Measurements from ENCODE around the gene LRRTM2. TPM values are rescaled to one million over a fixed set of nuclear protein-coding genes. Genes with fewer than 3 reads are reported as not detected.
"Not testable (repeated sequence)": the region's sequence is repeated elsewhere in the genome, so short reads cannot be mapped to it uniquely, and the experiment has no call there.

Gene LRRTM2
- polyA plus RNA-seq, 2 of the 4 experiments (the other 2 are of a cell fraction): not detected

GRCh38 chr5:138837160-138837559 is 38.0 kb downstream of the LRRTM2 start:
- Histone ChIP-seq H3K4me2 (no peak overlapping the region), H3K9me3 (no peaks in the 10 kb centered on the region), H3K4me3 (no peak overlapping the region), H3K27ac (no peak overlapping the region), H3K4me1 (no peaks in the 10 kb centered on the region)
- POLR2A ChIA-PET: no interaction called here
- ATAC-seq: no peak
- WGBS (ENCODE audit: missing lambda C conversion rate): 92% methylated on average over 4 of the region's 4 CpGs
- CTCF ChIA-PET: interaction anchor here (1.2 kb wide), 1 partner anchor 13 kb away, joined by 3 read pairs; no protein-coding TSS in a partner anchor
- no peak for TF ChIP-seq BCL3 (IDR thresholded peaks at IDR 0.05)
- TF ChIP-seq SREBF2 (IDR thresholded peaks at IDR 0.05): no peak
- no peak for TF ChIP-seq HEYL (CRISPR knock-in tag; IDR thresholded peaks at IDR 0.05)
- no peak for TF ChIP-seq BHLHE40 (IDR thresholded peaks at IDR 0.05; ENCODE audit: low read depth, low read length)
- no peak for TF ChIP-seq PBX3 (IDR thresholded peaks at IDR 0.05)
- TF ChIP-seq RFX5 (IDR thresholded peaks at IDR 0.05): no peak
- no peak for TF ChIP-seq CBX8 (IDR thresholded peaks at IDR 0.05)
- TF ChIP-seq FOSB (CRISPR knock-in tag; IDR thresholded peaks at IDR 0.05): no peak
- no peak for TF ChIP-seq NPAS2 (CRISPR knock-in tag; IDR thresholded peaks at IDR 0.05; ENCODE audit: borderline replicate concordance)
- no peak for TF ChIP-seq HDAC2 (IDR thresholded peaks at IDR 0.05)
- no peak for TF ChIP-seq ZSCAN20 (CRISPR knock-in tag; IDR thresholded peaks at IDR 0.05)
- TF ChIP-seq SMC3 (IDR thresholded peaks at IDR 0.05): no peak
- no peak for TF ChIP-seq MYC (IDR thresholded peaks at IDR 0.05; ENCODE audit: borderline replicate concordance, low read length)
- TF ChIP-seq KDM5A (IDR thresholded peaks at IDR 0.05): no peak
- FAIRE-seq: no peak
- DNase-seq (ENCODE audit: low read depth in 1 of 2, low spot score in 1 of 2): no peak

- not testable (repeated sequence) for FAIRE-seq
- WGBS (ENCODE audit: missing lambda C conversion rate): 93% methylated on average over 6 of the region's 6 CpGs
Measured at GRCh38 chr5:138834853-138835252, 40.3 kb downstream of the LRRTM2 start.

GRCh38 chr5:138833726-138834480 is 41.2 kb downstream of the LRRTM2 start:
- H3K9me3 ChIP-seq: no peaks in the 10 kb centered on the region
- DNase-seq (ENCODE audit: low read depth in 1 of 2, low spot score in 1 of 2): no peak
- H3K4me3 ChIP-seq: no peak overlapping the region
- CTCF ChIA-PET: interaction anchor here (0.6 to 2.1 kb wide), 7 partner anchors 9 to 512 kb away, joined by 3 to 11 read pairs (median 3); no protein-coding TSS in a partner anchor
- no peak for FAIRE-seq
- H3K27ac ChIP-seq: no peak overlapping the region
- no peak for TF ChIP-seq NR3C1 (IDR thresholded peaks at IDR 0.05)
- TF ChIP-seq FOSL2 (IDR thresholded peaks at IDR 0.05): no peak
- no peak for TF ChIP-seq FOSL2 (CRISPR knock-in tag; IDR thresholded peaks at IDR 0.05)
- TF ChIP-seq USF2 (IDR thresholded peaks at IDR 0.05): no peak
- TF ChIP-seq SMC3 (IDR thresholded peaks at IDR 0.05): no peak
- TF ChIP-seq REST (IDR thresholded peaks at IDR 0.05): no peak
- no peak for TF ChIP-seq MYC (IDR thresholded peaks at IDR 0.05; ENCODE audit: borderline replicate concordance, low read length)
- TF ChIP-seq HOXB13 (CRISPR knock-in tag; IDR thresholded peaks at IDR 0.05; ENCODE audit: low read depth): no peak
- TF ChIP-seq MAZ (IDR thresholded peaks at IDR 0.05; ENCODE audit: borderline replicate concordance, low read depth, low read length): no peak
- TF ChIP-seq ELK1 (IDR thresholded peaks at IDR 0.05; ENCODE audit: low read depth, low read length): no peak
- no peak for TF ChIP-seq RARB (CRISPR knock-in tag; IDR thresholded peaks at IDR 0.05)
- no peak for TF ChIP-seq POLR2AphosphoS2 (conservative IDR thresholded peaks at IDR 0.05; ENCODE audit: low read length)
- no peak for TF ChIP-seq RCOR1 (IDR thresholded peaks at IDR 0.05; ENCODE audit: low read depth, low read length)
- TF ChIP-seq CHD4 (IDR thresholded peaks at IDR 0.05; ENCODE audit: borderline replicate concordance): no peak
- no peaks in the 10 kb centered on the region for H3K4me1 ChIP-seq
- no peak for ATAC-seq
- WGBS (ENCODE audit: missing lambda C conversion rate): 88% methylated on average over 3 of the region's 3 CpGs
- POLR2A ChIA-PET: no interaction called here
- no peak overlapping the region for H3K4me2 ChIP-seq

More at GRCh38 chr5:138834853-138835252, 40.3 kb downstream of the LRRTM2 start:
- ATAC-seq; H3K27ac ChIP-seq; DNase-seq (ENCODE audit: low read depth in 1 of 2, low spot score in 1 of 2); H3K9me3 ChIP-seq; H3K4me2 ChIP-seq; POLR2A ChIA-PET; H3K4me1 ChIP-seq; H3K4me3 ChIP-seq: not testable (repeated sequence)
- CTCF ChIA-PET: interaction anchor here (0.9 to 2.1 kb wide), 3 partner anchors 10 to 428 kb away, joined by 3 to 11 read pairs (median 4); no protein-coding TSS in a partner anchor
